Dendritic cell treated with granulocyte-macrophage colony-stimulating factor and Interleukin-4, amounts not matched to agents 40 ng/mL and 50 ng/mL, for 4 days (primary cell): ENCODE results near the gene PKD1L1.
A peak's percentile ranks its signal among the peaks of the same experiment; 100 is the strongest.

Experiments used
- H3K27ac Mint-ChIP-seq: one replicate; pipeline ENCODE4 v1.8.0; 2022; ENCODE audit warnings: mild to moderate bottlenecking, mixed read lengths
- H3K27me3 Mint-ChIP-seq: one replicate; pipeline ENCODE4 v1.8.0; 2022; ENCODE audit warnings: mild to moderate bottlenecking, mixed read lengths
- H3K36me3 Mint-ChIP-seq: one replicate; pipeline ENCODE4 v1.8.0; 2022; ENCODE audit warnings: low read depth, mixed read lengths
- H3K4me1 Mint-ChIP-seq: one replicate; pipeline ENCODE4 v1.8.0; 2022; ENCODE audit warnings: low read depth, mixed read lengths
- H3K4me3 Mint-ChIP-seq: one replicate; pipeline ENCODE4 v1.8.0; 2022; ENCODE audit warnings: mild to moderate bottlenecking, moderate library complexity, mixed read lengths
- H3K9me3 Mint-ChIP-seq: one replicate; pipeline ENCODE4 v1.8.0; 2022; ENCODE audit warnings: mixed read lengths
- intact Hi-C: fragments of 100-400 bp; cut with micrococcal nuclease; formaldehyde crosslinking; loops from one replicate; pipeline ENCODE4 v1.15.0; 2022

The PKD1L1 gene

DNA sequence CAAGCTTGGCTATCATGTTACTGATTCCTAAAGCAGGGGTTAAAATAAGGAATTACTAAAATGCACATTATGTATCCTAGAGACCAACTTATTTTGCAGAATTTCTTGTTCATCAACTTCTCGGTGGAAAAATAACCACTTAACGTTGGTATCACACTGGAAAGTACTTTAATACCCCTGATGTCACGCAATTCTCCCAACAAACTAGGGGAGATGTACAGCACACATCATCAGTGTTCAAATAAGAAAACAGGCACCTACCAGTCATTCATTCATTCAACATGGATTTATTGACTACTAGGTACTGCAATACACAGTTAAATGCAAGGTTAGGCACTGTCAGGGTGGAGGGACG lies 30.5 kb upstream of the PKD1L1 start:
- H3K27ac Mint-ChIP-seq = peak overlapping the region; percentile 95
- peak overlapping the region; percentile 83 for H3K4me3 Mint-ChIP-seq
- no peaks in the 10 kb centered on the region for H3K27me3 Mint-ChIP-seq
- intact Hi-C loops = loop anchor here (1.0 to 2.0 kb wide), 2 partner anchors 8 to 110 kb away; partner anchors contain the start of gene UPP1
- H3K36me3 Mint-ChIP-seq = peaks cover 59% of the 10 kb centered on the region
- no peaks in the 10 kb centered on the region for H3K9me3 Mint-ChIP-seq
- peaks cover 22% of the 10 kb centered on the region for H3K4me1 Mint-ChIP-seq

- no peak overlapping the region for H3K4me3 Mint-ChIP-seq
Observed at GRCh38 chr7:47973739-47974138, 25.5 kb upstream of the PKD1L1 start.

DNA sequence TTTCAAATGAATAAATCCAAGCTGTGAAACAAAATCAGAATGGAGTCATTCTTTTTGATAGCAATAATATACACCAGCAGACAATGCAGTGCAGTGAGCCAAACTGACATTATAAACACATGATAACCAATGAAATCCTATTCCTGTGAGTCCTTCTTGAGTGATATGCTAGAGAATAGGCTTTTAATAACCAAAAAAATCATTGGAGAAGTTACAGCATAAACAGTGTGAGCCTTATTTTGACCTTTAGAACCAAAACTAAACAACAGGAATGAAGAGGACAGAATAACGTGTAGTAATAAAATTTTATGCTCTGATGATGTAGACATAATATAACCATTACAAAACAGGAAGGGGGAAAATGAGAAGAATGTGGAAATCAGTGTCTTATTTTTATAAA lies 22.5 kb upstream of the PKD1L1 start:
- peaks cover 35% of the 10 kb centered on the region for H3K4me1 Mint-ChIP-seq
- no peaks in the 10 kb centered on the region for H3K9me3 Mint-ChIP-seq
- peak overlapping the region; percentile 88 for H3K27ac Mint-ChIP-seq
- intact Hi-C loops = loop anchor here (1.0 kb wide), 1 partner anchor 9 kb away; the partner anchor contains the start of gene HUS1
- H3K4me3 Mint-ChIP-seq = no peak overlapping the region
- H3K27me3 Mint-ChIP-seq = no peaks in the 10 kb centered on the region
- peaks cover 80% of the 10 kb centered on the region for H3K36me3 Mint-ChIP-seq

More at GRCh38 chr7:47973739-47974138, 25.5 kb upstream of the PKD1L1 start:
- H3K27ac Mint-ChIP-seq = no peak overlapping the region
- intact Hi-C loops = no loop called here
- H3K9me3 Mint-ChIP-seq = no peaks in the 10 kb centered on the region
- peaks cover 51% of the 10 kb centered on the region for H3K4me1 Mint-ChIP-seq
- H3K27me3 Mint-ChIP-seq = no peaks in the 10 kb centered on the region
- H3K36me3 Mint-ChIP-seq = peaks cover 86% of the 10 kb centered on the region

DNA sequence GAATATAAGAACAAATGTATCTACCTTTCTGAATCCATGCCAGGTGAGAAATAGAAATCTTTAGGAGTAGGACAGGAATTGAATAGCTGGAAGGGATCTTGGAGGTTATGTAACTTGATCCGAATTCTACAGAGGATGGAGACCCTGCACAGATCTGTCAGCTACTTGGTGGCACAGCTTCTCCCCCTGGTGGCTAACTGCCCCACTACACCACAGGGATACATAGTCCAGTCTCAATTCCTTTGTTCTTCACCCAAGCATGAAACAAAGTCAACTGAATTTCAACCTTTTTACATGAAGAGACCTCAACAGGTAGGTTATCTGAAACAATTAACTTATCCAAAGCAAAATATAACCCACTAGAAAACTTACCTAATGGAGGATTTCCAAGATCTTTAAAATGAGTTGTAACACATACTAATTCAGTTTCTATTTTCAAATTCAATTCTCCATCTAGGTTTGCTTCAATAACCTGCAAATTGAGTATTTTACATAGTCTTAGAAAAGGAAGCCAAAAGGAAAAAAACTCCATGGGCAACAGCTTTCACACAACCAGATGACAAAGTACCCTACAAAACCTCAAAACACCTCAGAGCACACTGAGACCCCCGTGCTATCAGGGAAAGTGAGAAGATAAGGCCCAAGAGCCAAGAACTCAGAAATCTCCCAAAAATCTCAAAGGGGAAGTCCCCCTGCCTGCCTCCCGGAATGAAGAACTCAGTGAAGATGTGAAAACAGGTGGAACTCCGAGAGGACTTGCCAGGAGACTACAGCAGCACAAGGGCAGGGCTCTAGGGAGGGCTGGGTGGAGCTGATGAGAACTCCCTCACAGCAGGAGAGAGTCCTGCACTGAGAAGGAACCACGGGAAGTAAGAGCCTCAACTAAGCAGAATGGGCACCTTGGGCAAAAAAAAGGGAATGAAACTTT lies 20.8 kb upstream of the PKD1L1 start:
- Mint-ChIP-seq H3K36me3 (peaks cover 80% of the 10 kb centered on the region), H3K9me3 (no peaks in the 10 kb centered on the region), H3K4me1 (peaks cover 30% of the 10 kb centered on the region), H3K4me3 (peak overlapping the region; percentile 56), H3K27ac (peak overlapping the region; percentile 88), H3K27me3 (no peaks in the 10 kb centered on the region)
- intact Hi-C loops = loop anchor here (2.0 kb wide), 1 partner anchor 24 kb away; no protein-coding TSS in a partner anchor

DNA sequence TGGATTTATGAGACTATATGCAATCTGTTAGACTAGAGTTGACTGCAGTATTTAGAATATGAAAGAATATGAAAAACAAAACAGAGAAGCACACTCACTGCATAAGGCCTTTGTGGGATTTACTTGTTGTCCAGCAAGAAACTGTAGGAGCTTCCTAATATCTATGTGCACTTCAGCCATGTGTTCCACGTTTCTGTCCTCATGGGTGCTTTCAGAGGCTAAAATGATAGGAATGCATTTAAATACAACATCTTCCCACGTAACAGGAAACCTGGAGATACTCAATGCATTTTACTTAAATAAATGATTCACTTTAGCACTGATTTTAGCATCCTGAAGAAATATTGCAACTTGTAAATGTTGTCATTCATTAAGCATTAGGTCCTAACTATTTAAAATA lies 19.4 kb upstream of the PKD1L1 start:
- intact Hi-C loops = loop anchor here (2.0 kb wide), 1 partner anchor 23 kb away; no protein-coding TSS in a partner anchor
- Mint-ChIP-seq H3K4me3 (no peak overlapping the region), H3K4me1 (peaks cover 28% of the 10 kb centered on the region), H3K9me3 (no peaks in the 10 kb centered on the region), H3K27me3 (no peaks in the 10 kb centered on the region), H3K27ac (no peak overlapping the region), H3K36me3 (peaks cover 80% of the 10 kb centered on the region)

DNA sequence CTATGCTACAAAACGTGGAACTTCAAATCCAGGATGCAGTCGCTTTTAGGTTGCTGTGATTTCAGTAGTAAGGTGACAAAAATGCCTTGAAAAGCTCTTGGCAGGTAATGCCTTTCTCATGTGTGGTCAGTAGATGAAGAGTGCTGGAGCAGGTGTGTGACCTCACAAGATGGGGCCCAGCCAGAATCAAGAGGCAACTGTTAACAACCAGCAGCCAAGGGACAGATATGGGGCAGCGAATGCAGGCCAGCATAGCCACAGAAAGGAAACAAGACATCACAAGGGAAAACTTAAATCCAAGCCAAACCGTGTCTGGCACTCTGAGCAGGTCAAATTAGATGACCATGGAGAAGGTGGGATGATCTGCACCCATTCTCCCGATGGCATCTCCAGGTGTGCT lies 18.9 kb upstream of the PKD1L1 start:
- no peak overlapping the region for H3K4me3 Mint-ChIP-seq
- no peaks in the 10 kb centered on the region for H3K9me3 Mint-ChIP-seq
- intact Hi-C loops = no loop called here
- H3K4me1 Mint-ChIP-seq = peaks cover 28% of the 10 kb centered on the region
- no peaks in the 10 kb centered on the region for H3K27me3 Mint-ChIP-seq
- H3K27ac Mint-ChIP-seq = no peak overlapping the region
- H3K36me3 Mint-ChIP-seq = peaks cover 80% of the 10 kb centered on the region

- intact Hi-C loops = no loop called here
- Mint-ChIP-seq H3K27me3 (no peaks in the 10 kb centered on the region), H3K4me3 (no peak overlapping the region), H3K27ac (no peak overlapping the region), H3K9me3 (no peaks in the 10 kb centered on the region), H3K4me1 (peaks cover 16% of the 10 kb centered on the region), H3K36me3 (peaks cover 87% of the 10 kb centered on the region)
Observed at GRCh38 chr7:47965456-47965855, 17.2 kb upstream of the PKD1L1 start.

DNA sequence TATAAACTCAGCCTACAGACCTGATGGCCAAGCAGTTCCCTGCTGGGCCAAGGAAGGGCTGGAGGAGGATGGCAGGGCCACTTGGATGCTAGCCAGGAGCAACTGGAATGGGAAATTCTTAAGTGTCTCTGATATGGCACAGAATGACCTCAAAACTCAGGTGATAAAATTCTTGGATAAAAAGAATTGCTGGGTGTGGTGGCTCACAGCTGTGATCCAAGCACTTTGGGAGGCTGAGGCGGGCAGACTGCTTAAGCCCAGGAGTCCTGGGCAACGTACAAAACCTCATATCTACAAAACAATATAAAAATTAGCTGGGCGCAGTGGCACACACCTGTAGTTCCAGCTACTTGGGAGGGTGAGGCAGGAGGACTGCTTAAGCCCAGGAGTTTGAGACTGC lies 14.0 kb upstream of the PKD1L1 start:
- H3K27me3 Mint-ChIP-seq = no peaks in the 10 kb centered on the region
- H3K27ac Mint-ChIP-seq = peak overlapping the region; percentile 18
- H3K9me3 Mint-ChIP-seq = no peaks in the 10 kb centered on the region
- intact Hi-C loops = no loop called here
- peaks cover 11% of the 10 kb centered on the region for H3K4me1 Mint-ChIP-seq
- peaks cover 81% of the 10 kb centered on the region for H3K36me3 Mint-ChIP-seq
- H3K4me3 Mint-ChIP-seq = no peak overlapping the region

DNA sequence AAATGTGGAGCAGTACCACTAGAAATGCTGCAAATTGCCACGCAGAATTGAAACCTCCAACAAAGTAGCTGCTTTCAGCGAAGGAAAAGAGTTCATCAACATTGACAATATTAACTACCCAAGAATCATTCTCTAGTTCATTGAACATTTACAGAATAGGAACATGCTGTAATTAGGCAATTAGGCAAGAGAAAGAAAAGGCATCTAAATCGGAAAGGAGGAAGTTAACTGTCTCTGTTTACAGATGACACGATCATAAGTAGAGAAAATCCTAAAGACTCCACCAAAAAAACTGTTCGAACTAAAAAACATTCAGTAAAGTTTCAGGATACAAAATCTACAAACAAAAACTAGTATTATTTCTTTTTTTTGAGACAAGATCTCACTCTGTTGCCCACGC lies 8.9 kb upstream of the PKD1L1 start:
- no peak overlapping the region for H3K4me3 Mint-ChIP-seq
- H3K4me1 Mint-ChIP-seq = peaks cover 25% of the 10 kb centered on the region
- no peaks in the 10 kb centered on the region for H3K9me3 Mint-ChIP-seq
- intact Hi-C loops = no loop called here
- peaks cover 63% of the 10 kb centered on the region for H3K36me3 Mint-ChIP-seq
- no peaks in the 10 kb centered on the region for H3K27me3 Mint-ChIP-seq
- H3K27ac Mint-ChIP-seq = no peak overlapping the region

DNA sequence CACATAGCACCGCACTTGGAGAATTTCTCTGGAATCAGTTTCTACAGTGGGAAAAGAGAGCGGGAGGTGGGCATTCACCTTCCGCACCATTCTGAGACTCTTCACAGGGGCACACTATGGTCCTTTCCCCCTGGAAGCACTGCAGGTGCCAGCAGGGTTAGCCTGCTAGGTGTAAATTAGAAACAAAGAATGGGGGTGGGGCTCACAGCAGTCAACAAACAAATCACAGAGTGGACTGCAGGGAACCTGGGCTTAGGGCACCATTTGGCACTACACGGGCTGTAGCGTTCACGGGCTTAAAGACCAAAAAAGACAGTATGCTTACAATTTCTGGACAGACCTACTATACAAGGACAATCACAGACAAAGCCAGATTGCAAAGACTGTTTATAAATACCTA lies 8.0 kb upstream of the PKD1L1 start:
- Mint-ChIP-seq H3K4me1 (peaks cover 25% of the 10 kb centered on the region), H3K27me3 (no peaks in the 10 kb centered on the region), H3K27ac (no peak overlapping the region), H3K4me3 (no peak overlapping the region), H3K9me3 (no peaks in the 10 kb centered on the region), H3K36me3 (peaks cover 53% of the 10 kb centered on the region)
- intact Hi-C loops = no loop called here

DNA sequence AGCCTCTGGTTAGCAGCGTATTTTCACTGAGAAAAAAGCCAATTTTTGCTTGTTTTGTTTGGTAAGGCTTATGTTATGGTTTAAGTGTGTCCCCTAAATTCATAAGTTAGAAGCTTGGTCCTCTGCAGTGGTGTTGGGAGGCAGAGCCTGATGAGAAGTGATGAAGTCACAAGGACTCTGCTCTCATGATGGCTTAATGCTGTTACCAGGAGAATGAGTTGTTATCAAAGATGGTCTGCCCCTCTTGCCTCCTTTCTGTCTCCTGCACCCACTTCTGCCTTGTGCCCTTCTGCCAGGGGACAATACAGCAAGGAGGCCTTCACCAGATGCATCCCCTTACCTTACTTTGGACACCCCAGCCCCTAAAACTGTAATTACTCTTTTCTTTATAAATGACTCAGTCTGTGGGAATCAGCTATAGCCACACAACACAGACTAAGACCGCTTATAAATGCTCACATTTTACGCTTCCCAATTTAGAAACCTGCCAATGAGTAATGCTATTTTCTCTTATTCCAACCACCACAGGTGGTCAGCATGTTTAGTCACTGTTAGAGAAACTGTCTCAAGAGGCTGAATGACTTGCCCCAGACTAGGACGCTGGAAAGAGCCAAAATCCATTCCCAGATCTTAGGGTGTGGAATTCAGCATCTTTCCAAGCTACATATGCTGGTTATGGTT lies 6.1 kb upstream of the PKD1L1 start:
- Mint-ChIP-seq H3K9me3 (no peaks in the 10 kb centered on the region), H3K36me3 (peaks cover 45% of the 10 kb centered on the region), H3K4me1 (peaks cover 25% of the 10 kb centered on the region), H3K27me3 (no peaks in the 10 kb centered on the region), H3K27ac (no peak overlapping the region), H3K4me3 (no peak overlapping the region)
- intact Hi-C loops = no loop called here

DNA sequence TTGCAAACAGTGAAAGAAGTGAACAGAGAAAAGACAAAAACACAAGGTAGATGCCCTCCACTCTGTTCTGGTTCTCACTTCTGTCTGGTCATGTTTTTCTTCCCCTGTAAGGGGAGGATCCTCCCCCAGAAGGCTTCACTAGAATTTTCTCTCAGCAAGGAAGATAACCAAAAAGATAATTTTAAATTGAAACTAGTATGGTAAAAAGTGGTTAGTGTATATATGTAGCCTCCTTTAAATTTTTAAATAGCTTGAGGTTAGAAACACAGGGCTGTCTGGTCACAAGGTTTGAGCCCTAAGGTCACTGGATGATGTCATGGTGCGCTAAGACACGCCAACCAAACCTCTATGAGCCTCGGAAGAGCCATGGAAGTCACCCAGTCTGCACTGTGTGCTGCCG lies 5.6 kb upstream of the PKD1L1 start:
- intact Hi-C loops = no loop called here
- peaks cover 45% of the 10 kb centered on the region for H3K36me3 Mint-ChIP-seq
- H3K4me1 Mint-ChIP-seq = peaks cover 25% of the 10 kb centered on the region
- H3K4me3 Mint-ChIP-seq = no peak overlapping the region
- H3K9me3 Mint-ChIP-seq = no peaks in the 10 kb centered on the region
- H3K27ac Mint-ChIP-seq = no peak overlapping the region
- no peaks in the 10 kb centered on the region for H3K27me3 Mint-ChIP-seq

- Mint-ChIP-seq H3K27me3 (peaks cover 3% of the 10 kb centered on the region), H3K9me3 (no peaks in the 10 kb centered on the region)
- intact Hi-C loops = no loop called here
Observed at GRCh38 chr7:47952224-47952623, 4.0 kb upstream of the PKD1L1 start.

GRCh38 chr7:47951374-47951773 lies 3.1 kb upstream of the PKD1L1 start:
- H3K27me3 Mint-ChIP-seq = peaks cover 4% of the 10 kb centered on the region
- peaks cover 12% of the 10 kb centered on the region for H3K4me1 Mint-ChIP-seq
- no peaks in the 10 kb centered on the region for H3K9me3 Mint-ChIP-seq
- H3K36me3 Mint-ChIP-seq = peaks cover 28% of the 10 kb centered on the region
- intact Hi-C loops = no loop called here
- H3K27ac Mint-ChIP-seq = no peak overlapping the region
- no peak overlapping the region for H3K4me3 Mint-ChIP-seq

More at GRCh38 chr7:47952224-47952623, 4.0 kb upstream of the PKD1L1 start:
- Mint-ChIP-seq H3K36me3 (peaks cover 33% of the 10 kb centered on the region), H3K4me3 (no peak overlapping the region), H3K4me1 (peaks cover 14% of the 10 kb centered on the region), H3K27ac (no peak overlapping the region)
